T1000 (cell line): Measurements from ENCODE around the gene GTF2F2.
"Not testable (repeated sequence)": the region's sequence is repeated elsewhere in the genome, so short reads cannot be mapped to it uniquely, and the experiment has no call there.

Experiments used
- DNase-seq: peaks from one replicate; lab custom pipeline; 2025; ENCODE audit warnings: mixed read lengths; lab: John Stamatoyannopoulos, UW

GTF2F2 gene

DNA sequence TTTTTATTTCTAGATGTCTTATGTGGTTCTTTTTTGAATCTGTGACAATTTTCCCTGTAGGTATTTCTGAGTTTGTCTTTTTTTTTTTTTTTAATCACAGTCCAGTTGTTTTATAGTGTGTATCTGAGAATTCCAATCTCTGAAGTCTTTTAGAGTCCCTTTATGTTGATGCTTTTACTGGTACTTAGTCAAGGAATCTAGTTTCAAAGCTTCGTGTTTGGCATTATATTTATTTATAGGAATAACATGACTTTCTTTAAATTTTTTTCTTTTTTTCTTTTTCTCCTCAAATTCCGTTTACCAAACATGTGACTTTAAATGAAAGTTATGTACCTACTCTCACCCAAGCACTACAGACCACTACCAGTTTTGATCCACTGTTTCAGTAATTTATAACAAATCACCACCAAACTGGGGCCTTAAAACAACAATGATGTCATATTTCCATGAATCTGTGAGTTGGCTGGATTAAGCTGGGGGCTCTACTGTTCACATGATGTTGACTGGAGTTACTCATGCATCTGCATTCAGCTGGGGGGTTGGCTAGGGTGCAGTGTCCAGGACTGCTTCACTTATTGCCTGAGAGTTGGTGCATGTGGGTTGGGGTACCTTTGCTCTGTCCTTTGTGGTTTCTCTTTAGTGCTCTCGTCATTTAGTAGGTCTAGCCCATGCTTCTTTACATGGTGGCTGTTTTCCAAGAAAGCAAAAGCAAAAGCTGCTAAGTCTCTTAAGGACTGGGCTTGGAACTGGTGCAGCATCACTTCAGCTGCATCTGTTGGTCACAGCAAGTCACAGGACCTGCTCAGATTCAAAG, 58.2 kb downstream of the GTF2F2 start:
- no peak for DNase-seq

- no peak for DNase-seq
Measured at GRCh38 chr13:45179428-45179827, 59.1 kb downstream of the GTF2F2 start.

GRCh38 chr13:45180303-45180702, 60.0 kb downstream of the GTF2F2 start:
- no peak for DNase-seq

- DNase-seq: no peak
Measured at GRCh38 chr13:45180713-45181601, 60.6 kb downstream of the GTF2F2 start.

DNA sequence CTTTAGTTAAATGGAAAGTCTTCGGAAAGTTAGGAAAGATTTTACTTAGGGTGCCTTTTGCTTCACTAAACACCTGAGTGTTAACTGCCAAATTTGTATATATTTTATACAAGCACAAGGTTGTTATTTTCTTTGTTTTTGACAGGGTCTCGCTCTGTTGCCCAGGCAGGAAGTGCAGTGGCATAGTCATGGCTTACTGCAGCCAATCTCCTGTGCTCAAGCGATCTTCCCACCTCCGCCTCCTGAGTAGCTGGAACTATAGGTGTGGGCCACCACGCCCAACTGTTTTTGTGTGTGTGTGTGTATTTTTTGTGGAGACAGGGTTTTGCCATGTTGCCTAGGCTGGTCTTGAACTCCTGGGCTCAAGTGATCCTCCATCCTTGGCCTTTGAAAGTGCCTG, 64.4 kb downstream of the GTF2F2 start:
- no peak for DNase-seq

- no peak for DNase-seq
Measured at GRCh38 chr13:45185286-45185685, 65.0 kb downstream of the GTF2F2 start.

- DNase-seq: not testable (repeated sequence)
Measured at GRCh38 chr13:45189077-45189476, 68.8 kb downstream of the GTF2F2 start.

GRCh38 chr13:45189511-45189910, 69.2 kb downstream of the GTF2F2 start:
- DNase-seq: not testable (repeated sequence)

GRCh38 chr13:45191874-45192273, 71.6 kb downstream of the GTF2F2 start:
- no peak for DNase-seq

DNA sequence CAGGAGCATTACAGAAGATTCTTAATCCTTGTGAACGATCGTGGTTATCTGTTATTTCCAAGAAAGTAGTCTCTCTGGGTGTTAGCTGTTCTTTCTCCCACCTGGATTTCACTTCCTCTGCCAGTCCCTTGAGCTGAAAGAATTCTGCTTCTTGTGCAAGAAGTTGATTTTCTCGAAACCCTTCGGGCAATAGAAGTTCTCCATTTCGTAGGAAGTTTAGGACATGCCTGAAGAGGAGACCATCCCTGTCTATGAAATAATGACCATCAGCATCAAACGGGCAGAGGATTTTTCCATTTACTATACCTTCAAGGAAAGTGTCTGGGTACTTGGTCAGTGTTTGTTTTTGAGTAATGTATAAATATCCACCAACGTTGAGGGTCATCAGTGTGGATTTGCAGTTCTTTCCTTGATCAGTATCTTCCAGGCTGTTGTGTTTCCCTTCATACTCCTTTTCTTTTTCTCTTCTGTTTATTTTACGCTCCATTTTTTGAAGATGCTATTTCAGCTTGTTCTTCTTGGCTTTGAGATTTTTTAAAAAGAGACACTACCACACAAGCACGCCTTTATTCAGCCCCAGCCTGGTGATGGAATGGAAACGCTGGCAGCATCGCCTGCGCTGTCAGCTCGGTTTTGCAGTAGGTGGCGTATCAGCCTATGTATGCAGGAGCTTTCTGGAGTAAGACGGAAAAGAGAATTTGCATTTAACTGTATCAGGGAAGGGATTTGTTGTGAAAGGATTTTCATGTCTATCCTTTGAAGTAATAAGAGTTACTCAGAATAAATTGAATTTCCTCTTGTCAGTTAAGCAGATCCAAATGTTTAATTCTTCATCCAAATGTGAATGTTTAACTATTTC, 74.0 kb downstream of the GTF2F2 start:
- no peak for DNase-seq

DNA sequence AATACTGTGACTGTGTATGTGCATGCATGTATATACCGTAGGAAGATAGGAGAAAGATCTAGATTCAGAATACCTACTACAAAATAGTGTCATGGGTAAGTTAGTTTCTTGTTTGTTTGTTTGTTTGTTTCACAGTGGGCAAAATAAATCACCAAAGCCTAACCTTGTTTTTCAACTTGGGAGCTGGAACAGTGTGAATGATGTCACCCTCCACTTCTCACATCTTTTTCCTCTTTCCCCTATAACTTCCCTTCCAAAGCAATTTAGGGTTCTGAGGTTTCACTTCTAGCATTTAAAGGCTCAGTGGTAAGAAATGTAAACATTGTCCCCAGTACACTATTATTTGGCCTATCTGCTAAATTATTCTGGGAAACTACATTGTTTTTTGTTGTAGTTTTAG, 75.1 kb downstream of the GTF2F2 start:
- no peak for DNase-seq

DNA sequence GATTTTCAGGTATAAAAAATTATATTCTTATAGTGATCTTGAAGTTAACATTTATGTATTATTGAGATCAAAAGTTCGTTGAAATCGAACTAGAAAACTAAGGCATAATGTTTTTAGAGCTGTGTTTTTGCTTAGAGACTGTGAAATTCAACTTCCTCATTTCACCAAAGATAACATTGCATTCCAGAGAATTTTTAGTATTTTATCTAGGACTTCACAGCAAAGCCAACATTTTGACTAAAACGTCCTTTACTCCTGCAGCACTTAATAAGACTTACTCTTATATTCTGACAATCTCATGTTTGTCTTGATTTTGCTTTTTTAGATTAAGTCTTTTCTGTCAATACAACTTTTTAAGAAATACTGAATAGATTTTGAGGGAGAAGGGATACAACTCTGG, 75.8 kb downstream of the GTF2F2 start:
- DNase-seq: no peak

- DNase-seq: no peak
Measured at GRCh38 chr13:45196622-45197021, 76.3 kb downstream of the GTF2F2 start.

GRCh38 chr13:45198041-45198440, 77.7 kb downstream of the GTF2F2 start:
- no peak for DNase-seq

GRCh38 chr13:45198924-45199323, 78.6 kb downstream of the GTF2F2 start:
- DNase-seq: no peak

GRCh38 chr13:45199711-45200110, 79.4 kb downstream of the GTF2F2 start:
- no peak for DNase-seq

GRCh38 chr13:45200701-45201232, 80.5 kb downstream of the GTF2F2 start, which contains the start of gene KCTD4:
KCTD4 (minus strand) TSS chr13:45201045; CDS start chr13:45194567, 6,478 bp downstream.
- no peak for DNase-seq

- no peak for DNase-seq
Measured at GRCh38 chr13:45205124-45205523, 84.8 kb downstream of the GTF2F2 start.

DNA sequence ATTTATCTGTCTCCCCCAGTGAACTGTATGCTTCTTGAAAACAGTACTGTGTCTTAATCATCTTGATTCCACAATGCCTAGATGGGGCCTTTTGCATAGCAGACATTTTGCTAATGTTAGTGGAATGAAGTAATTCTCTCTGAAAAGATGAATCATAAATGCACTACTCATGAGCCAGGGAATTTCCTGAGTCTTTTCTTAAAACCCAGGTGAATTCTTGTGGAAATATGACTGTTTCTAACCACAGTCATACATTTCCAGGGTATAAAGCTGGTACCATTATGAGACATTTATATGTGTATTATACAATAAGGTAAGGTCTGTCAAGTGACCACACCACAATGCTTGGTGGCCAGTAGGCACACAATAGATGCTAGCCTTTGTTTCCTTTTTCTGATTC, 86.0 kb downstream of the GTF2F2 start:
- DNase-seq: no peak

DNA sequence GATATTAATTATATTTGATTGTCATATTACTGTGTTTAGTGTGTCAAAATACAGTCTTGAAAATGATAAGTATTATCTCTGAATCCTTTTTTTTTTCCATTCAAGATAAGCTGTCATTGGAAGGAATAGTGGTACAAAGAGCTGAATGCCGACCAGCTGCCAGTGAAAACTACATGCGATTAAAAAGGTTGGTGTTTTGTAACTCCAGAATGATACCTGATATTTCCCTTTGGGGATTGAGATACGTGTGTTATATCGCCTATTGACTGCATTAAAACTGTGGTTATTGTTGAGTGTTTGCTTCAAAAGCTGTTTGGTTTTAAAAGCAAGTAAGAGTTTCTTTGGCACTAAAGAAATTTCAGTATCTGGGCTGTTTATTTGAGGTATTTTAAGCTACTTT, 87.0 kb downstream of the GTF2F2 start:
- DNase-seq: no peak

DNA sequence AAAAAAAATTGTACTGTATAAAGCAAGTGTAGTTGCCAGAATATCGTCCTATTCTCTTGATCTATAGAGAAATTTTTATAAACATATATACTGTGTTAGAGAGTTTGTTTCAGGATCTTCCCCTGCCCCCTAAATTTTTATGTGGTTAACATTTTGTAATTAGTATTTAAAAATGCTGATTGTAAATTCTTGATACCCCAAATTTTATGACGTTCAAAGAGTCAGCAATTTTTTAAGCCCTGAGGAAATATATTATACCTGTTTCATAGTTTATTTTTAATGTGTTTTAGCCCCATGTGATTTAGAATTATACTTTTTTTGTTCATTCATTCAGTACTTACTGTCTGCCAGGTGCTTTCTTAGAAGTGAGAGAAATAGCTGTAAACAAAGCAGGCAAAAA, 87.8 kb downstream of the GTF2F2 start:
- no peak for DNase-seq

- DNase-seq: no peak
Measured at GRCh38 chr13:45209229-45209628, 88.9 kb downstream of the GTF2F2 start.
